ENCODE measurements around the gene ERRFI1. TPM values are rescaled to one million over a fixed set of nuclear protein-coding genes. Genes with fewer than 3 reads are reported as not detected.

The ERRFI1 gene
- total RNA-seq, 1 donor from 2014 or later = 44.8 TPM

- no peak overlapping the region for H3K27ac Mint-ChIP-seq
- Histone ChIP-seq H3K27me3 (peaks cover 7% of the 10 kb centered on the region), H3K4me1 (peaks cover 37% of the 10 kb centered on the region), H3K9me3 (ENCODE audit: low read depth) (no peaks in the 10 kb centered on the region), H3K9ac (no peak overlapping the region), H4K20me1 (ENCODE audit: low read depth) (peaks cover 30% of the 10 kb centered on the region), H3F3A (ENCODE audit: low read depth) (peaks cover 11% of the 10 kb centered on the region), H3K36me3 (no peaks in the 10 kb centered on the region), H3K79me2 (ENCODE audit: low read depth) (peaks cover 30% of the 10 kb centered on the region), H2AFZ (replicated peaks) (no peak overlapping the region), H3K4me3 (no peak overlapping the region), H3K4me2 (peak overlapping the region; percentile 70), H3K27ac (no peak overlapping the region)
- no peaks in the 10 kb centered on the region for H3K36me3 Mint-ChIP-seq
- no peak for DNase-seq (ENCODE audit: low spot score)
- peak overlapping the region; percentile 87 for H3K4me3 Mint-ChIP-seq
- H3K4me1 Mint-ChIP-seq = peaks cover 41% of the 10 kb centered on the region
- TF ChIP-seq EZH2 (IDR thresholded peaks at IDR 0.05) = no peak
- no peak for TF ChIP-seq EZH2phosphoT487 (IDR thresholded peaks at IDR 0.05)
- TF ChIP-seq, protein P1, sequence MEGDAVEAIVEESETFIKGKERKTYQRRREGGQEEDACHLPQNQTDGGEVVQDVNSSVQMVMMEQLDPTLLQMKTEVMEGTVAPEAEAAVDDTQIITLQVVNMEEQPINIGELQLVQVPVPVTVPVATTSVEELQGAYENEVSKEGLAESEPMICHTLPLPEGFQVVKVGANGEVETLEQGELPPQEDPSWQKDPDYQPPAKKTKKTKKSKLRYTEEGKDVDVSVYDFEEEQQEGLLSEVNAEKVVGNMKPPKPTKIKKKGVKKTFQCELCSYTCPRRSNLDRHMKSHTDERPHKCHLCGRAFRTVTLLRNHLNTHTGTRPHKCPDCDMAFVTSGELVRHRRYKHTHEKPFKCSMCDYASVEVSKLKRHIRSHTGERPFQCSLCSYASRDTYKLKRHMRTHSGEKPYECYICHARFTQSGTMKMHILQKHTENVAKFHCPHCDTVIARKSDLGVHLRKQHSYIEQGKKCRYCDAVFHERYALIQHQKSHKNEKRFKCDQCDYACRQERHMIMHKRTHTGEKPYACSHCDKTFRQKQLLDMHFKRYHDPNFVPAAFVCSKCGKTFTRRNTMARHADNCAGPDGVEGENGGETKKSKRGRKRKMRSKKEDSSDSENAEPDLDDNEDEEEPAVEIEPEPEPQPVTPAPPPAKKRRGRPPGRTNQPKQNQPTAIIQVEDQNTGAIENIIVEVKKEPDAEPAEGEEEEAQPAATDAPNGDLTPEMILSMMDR (IDR thresholded peaks at IDR 0.05) = no peak
- H3K9me3 Mint-ChIP-seq = no peaks in the 10 kb centered on the region
- peaks cover 6% of the 10 kb centered on the region for H3K27me3 Mint-ChIP-seq (ENCODE audit: insufficient read depth, low read depth)
Measured at GRCh38 chr1:8027748-8028570, 1.9 kb upstream of the ERRFI1 start.

DNA sequence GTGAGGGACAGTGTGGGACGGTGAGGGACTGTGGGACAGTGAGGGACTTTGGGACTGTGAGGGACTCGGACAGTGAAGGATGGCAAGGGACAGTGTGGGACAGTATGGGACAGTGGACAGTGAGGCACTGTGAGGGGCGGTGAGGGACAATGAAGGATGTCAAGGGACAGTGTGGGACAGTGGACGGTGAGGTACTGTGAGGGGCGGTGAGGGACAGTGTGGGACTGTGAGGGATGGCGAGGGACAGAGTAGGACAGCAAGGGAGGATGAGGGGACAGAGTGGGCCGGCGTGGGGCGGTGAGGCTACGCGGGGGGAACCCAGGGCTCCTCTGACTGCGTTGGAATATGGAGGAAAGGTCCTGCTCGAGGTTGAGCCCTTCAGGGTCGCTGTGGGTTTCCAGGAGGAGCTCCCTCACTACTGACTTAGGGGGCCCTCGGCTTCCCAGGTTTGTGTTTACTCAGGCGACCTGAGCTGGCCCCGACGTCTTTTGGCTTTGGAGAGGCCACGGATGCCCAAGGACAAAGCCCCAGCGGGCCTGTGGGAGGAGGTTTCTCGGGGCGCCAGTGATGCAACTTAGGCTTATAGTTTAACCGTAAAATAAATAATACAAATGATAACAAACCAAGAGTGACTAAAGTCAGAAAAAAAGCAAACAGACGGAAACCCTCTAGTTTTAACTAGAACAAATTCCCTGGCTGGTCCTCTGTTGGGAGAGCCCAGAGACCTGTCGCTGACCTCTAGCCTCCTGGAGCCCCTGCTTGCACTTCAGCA is 1.1 kb upstream of the ERRFI1 start:
- peak overlapping the region; percentile 96 for H3K4me3 ChIP-seq
- H3K9me3 Mint-ChIP-seq = no peaks in the 10 kb centered on the region
- no peak for TF ChIP-seq EZH2 (IDR thresholded peaks at IDR 0.05)
- TF ChIP-seq, protein P1 (IDR thresholded peaks at IDR 0.05) = no peak
- TF ChIP-seq EZH2phosphoT487 (IDR thresholded peaks at IDR 0.05) = no peak
- H3K36me3 Mint-ChIP-seq = no peaks in the 10 kb centered on the region
- no peaks in the 10 kb centered on the region for H3K36me3 ChIP-seq
- H3K27ac Mint-ChIP-seq = peak overlapping the region; percentile 85
- H3K27me3 ChIP-seq = peaks cover 7% of the 10 kb centered on the region
- H2AFZ ChIP-seq (replicated peaks) = peak overlapping the region; percentile 63
- H3K9me3 ChIP-seq (ENCODE audit: low read depth) = no peaks in the 10 kb centered on the region
- H3K9ac ChIP-seq = no peak overlapping the region
- peaks cover 6% of the 10 kb centered on the region for H3K27me3 Mint-ChIP-seq (ENCODE audit: insufficient read depth, low read depth)
- peaks cover 38% of the 10 kb centered on the region for H4K20me1 ChIP-seq (ENCODE audit: low read depth)
- peak overlapping the region; percentile 70 for H3K4me2 ChIP-seq
- peak; percentile 48 for DNase-seq (ENCODE audit: low spot score)
- H3K79me2 ChIP-seq (ENCODE audit: low read depth) = peaks cover 38% of the 10 kb centered on the region
- no peak overlapping the region for H3K27ac ChIP-seq
- H3K4me1 Mint-ChIP-seq = peaks cover 48% of the 10 kb centered on the region
- H3F3A ChIP-seq (ENCODE audit: low read depth) = peaks cover 11% of the 10 kb centered on the region
- H3K4me1 ChIP-seq = peaks cover 44% of the 10 kb centered on the region
- peak overlapping the region; percentile 87 for H3K4me3 Mint-ChIP-seq

DNA sequence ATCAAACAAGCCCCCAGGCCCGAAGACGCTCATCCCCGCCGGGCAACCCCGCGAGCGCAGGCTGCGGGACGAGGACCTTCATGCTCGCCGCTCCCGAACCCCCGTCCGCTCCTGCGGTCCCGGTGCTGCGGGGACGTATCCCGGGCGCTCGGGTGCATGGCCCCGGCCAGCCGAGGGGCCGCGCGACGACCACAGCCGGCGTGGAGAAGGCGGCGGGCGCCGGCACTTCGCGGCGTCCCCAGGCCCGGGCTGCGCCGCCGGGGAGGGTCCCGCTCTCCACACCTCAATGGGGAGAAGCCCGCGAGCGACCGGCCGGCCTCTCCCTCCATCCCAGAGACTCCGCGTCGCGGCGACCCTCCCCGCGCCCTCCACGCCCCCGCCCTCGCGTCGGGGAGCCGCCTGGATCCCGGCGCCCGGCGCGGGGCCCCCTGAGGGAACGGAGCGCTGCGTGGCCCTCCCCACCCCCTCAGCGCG is 401 bp downstream of the ERRFI1 start:
- Histone ChIP-seq H3F3A (ENCODE audit: low read depth) (peaks cover 11% of the 10 kb centered on the region), H3K36me3 (no peaks in the 10 kb centered on the region), H3K9ac (peak overlapping the region; percentile 77), H3K4me1 (peaks cover 59% of the 10 kb centered on the region), H3K79me2 (ENCODE audit: low read depth) (peaks cover 53% of the 10 kb centered on the region), H3K4me3 (peak overlapping the region; percentile 96), H3K27me3 (peaks cover 7% of the 10 kb centered on the region), H4K20me1 (ENCODE audit: low read depth) (peaks cover 45% of the 10 kb centered on the region), H3K4me2 (peak overlapping the region; percentile 97), H2AFZ (replicated peaks) (no peak overlapping the region), H3K27ac (peak overlapping the region; percentile 48), H3K9me3 (ENCODE audit: low read depth) (no peaks in the 10 kb centered on the region)
- H3K4me3 Mint-ChIP-seq = peak overlapping the region; percentile 91
- DNase-seq (ENCODE audit: low spot score) = no peak
- peaks cover 58% of the 10 kb centered on the region for H3K4me1 Mint-ChIP-seq
- H3K27ac Mint-ChIP-seq = peak overlapping the region; percentile 31
- H3K27me3 Mint-ChIP-seq (ENCODE audit: insufficient read depth, low read depth) = peaks cover 6% of the 10 kb centered on the region
- H3K9me3 Mint-ChIP-seq = no peaks in the 10 kb centered on the region
- no peaks in the 10 kb centered on the region for H3K36me3 Mint-ChIP-seq
- TF ChIP-seq, protein P1 (IDR thresholded peaks at IDR 0.05) = no peak
- TF ChIP-seq EZH2 (IDR thresholded peaks at IDR 0.05) = no peak
- TF ChIP-seq EZH2phosphoT487 (IDR thresholded peaks at IDR 0.05) = no peak
